DMS53 treated with DMSO at 0.1 percent for 48 hours (cell line): ENCODE measurements around the gene TWNK.
"Not testable (repeated sequence)": the region's sequence is repeated elsewhere in the genome, so short reads cannot be mapped to it uniquely, and the experiment has no call there.

ENCODE experiments used
- DNase-seq: peaks from one replicate; lab custom pipeline; 2025; ENCODE audit not compliant: unreplicated experiment; lab: John Stamatoyannopoulos, UW

Gene TWNK

DNA sequence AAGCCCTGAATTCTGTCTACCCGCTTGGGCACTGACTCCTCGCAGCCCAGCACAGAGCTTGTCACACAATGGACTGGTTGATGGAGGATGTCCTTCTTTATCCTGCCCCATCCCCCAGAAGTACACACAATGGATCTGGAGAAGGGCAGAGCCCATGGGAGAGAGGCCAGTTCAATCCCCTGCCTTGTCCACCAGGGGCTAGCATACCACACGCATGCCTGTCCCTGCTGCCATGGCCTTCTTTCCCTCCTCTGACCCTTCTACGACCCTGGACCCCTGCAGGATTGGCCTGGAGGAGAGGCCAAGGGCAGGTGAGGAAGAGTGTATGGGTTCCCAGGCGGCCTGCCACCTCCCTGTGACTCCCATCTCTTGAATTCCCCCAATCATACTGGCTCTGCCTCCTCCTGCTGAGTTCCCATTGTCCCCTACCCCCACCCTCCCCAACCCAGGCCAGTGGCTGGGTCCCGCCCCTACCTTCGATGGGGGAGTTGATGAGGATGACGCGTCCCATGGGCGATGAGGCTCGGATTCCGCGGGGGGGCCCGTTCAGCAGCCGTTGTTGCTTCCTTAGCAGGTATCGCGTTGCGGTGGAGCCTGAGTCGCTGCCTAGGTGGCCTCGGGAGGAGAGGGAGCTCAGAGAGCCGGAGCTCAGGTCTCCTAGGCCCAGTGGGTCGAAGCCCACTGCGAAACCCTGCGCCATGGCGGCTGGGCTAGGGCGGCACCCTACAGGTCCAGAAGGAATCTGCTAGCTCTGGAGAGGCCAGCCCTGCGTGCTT lies 42.4 kb downstream of the TWNK start:
- DNase-seq: no peak

DNA sequence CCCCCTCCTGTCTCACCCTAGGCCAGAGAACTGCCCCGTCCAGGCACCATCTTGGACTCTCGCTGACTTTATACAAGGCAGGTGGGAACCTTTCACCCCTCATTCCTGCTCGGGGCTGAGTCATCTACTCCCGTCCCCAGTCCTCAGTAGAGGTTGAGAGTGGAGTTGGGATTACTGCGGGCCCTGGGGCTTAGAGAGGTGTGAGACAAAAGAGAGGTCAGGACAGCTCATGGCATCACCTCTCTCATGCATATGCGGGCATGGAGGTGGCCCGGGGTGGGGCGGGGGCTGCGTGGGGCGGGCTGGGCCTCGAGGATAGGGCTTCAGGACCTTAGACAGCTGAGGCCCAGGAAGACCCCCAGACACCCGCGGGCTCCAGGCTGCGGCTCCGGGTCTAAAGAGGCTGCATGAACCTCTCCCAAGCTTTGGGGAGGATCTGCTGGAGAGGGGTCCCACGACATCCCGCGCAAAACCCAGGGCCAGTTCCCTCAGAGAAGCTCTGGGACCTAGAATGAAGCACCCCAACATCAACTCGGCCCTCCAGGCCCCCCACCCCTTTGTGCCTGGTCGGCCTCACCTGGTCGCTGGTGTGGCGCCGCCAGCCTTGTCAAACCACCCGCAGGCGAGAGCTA lies 43.3 kb downstream of the TWNK start:
- no peak for DNase-seq

DNA sequence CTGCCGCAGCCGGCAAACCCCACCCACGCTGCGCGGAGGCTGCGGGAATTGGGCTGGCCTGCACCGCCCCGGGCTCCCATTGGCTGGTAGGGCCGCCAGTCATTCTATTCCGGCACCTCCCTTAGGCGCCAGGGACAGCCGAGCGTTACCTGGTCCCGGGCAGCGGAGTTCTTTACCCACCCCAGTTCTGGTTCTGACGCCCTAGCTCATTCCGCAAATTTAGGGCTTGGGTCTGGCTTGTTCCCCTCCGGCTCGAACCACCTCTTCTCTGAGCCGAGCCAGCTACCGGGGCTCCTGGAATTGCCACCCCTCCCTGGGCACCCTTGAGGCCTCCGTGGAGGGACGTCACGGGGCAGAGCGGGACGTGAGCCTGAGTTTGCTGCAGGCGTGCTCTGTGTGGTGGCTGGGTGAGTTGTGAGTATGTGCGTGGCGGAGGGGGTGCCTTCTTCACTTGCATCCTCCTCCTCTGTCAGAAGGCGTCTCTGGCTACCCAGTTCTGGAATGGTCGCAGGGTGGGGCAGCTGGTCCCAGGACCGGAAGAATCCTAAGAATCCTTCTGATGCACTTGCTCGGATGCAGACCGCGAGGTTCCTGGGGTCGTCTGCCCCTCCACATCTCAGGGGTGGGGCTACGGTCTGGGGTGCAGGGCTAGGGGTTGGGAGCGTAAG lies 43.9 kb downstream of the TWNK start, which contains the start of the genes PDZD7 and SFXN3:
PDZD7 (minus strand) TSS at position 2 of the 668 bp plus-strand sequence. CDS start 910 bp downstream, outside the sequence.
SFXN3 (plus strand) TSS at position 107 of the 668 bp plus-strand sequence. CDS start 3,461 bp downstream, outside the sequence.
- DNase-seq: peak; percentile 82

DNA sequence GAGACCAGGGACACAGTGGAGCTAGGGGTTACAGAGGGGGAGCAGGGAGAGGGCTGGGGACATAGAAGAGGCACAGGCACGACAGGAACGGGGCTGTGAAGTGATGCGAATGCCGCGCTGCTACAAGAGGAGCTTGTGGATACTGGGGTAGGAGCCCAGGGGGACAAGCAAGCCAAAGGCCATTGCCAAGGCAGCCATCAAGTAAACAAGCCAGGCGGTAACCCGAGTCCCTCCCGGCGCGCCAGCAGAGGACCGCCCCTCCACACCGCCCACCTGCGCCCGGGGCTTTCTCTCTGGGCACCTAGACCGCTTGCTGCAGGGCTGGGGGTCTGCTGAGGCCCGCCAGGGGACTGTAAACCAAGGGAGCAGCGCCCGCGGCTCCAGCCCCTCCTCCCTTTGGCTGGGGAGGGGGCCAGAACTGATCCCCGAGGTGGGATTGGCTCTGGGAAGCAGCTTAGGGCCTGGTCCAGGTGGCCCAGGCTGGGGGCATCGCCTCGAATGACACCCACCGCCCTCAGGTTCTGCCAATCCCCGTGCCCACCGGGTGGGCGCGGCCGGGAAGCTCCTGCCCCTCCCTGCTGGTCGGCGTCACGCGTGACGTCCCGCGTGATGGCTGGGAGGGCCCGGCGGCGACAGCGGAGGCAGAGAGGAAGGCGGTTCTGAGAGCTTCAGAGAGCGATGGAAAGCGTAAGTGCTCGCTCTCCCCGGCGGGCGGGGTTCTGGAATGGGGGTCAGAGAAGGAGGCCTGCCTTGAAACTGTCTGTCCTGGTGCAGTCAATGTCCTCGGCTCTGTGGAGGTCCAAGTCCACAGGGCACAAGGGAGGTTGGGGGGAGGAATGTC lies 44.7 kb downstream of the TWNK start:
- peak; percentile 28 for DNase-seq

DNA sequence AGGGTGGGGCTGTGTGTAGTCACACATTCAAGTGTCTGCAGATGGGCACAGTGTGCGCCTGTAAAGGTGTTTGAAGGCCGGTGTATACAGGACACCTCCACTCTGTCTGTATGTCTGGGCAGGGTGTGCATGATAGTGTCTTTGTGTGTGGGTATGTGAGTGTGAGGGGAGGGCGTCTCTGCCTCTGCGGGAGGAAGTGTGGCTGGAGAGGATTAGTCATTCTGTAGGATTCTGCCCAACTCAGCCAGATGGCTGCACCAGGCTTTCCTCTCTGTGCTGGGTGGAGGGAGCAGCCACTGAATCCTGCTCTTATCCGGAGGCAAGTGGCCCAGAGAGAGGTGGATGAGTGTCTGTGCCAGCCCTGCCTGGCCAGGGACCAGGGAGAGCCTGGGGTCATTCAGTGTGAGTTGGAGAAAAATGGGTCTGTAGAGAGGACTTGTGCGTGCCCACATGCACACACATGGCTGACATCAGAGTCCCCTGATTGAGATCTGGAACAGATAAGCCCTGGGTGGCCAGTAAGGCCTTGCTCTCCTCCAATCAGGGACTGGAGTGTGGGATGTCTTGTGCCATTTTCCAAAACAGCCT lies 45.4 kb downstream of the TWNK start:
- DNase-seq: peak; percentile 59

DNA sequence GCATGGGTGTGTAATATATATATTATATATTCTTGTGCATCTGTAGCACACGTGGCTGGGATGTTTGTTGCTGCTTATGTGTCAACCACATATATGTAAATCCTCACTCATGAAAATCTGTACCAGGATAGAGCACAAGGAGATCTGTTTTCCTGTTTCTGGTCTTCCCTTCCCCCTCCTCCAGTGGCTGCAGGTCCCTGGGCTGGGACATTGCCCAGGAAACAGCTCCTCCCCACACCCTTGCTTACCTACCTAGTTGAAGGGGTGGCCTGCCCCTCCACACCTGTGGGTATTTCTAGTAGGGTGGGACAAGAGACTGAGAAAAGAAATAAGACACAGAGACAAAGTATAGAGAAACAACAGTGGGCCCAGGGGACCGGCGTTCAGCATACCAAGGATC lies 45.9 kb downstream of the TWNK start:
- DNase-seq: no peak

DNA sequence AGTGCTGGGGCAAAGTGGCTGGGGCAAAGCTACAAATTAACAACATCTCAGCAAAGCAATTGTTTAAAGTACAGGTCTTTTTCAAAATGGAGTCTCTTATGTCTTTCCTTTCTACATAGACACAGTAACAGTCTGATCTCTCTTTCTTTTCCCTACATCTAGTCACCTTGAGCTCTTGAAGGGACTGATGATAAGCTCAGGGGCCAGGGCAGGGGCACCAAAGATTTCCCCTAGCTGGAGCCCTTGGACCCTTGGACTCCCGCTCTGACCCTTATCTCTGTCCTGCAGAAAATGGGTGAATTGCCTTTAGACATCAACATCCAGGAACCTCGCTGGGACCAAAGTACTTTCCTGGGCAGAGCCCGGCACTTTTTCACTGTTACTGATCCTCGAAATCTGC lies 47.1 kb downstream of the TWNK start:
- not testable (repeated sequence) for DNase-seq

DNA sequence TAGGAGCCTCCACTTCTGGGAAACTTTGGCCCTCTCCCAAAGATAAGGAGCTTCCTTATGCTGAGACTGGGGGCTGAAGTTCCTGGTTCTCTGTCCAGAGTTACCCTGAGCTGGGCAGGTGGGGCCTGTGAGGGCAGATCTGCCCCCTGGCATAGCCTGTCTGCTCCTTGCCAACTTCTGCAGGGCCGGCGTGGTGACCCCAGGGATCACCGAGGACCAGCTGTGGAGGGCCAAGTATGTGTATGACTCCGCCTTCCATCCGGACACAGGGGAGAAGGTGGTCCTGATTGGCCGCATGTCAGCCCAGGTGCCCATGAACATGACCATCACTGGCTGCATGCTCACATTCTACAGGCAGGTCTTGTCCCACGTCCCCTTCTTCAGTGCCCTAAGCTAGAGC lies 48.0 kb downstream of the TWNK start:
- no peak for DNase-seq

DNA sequence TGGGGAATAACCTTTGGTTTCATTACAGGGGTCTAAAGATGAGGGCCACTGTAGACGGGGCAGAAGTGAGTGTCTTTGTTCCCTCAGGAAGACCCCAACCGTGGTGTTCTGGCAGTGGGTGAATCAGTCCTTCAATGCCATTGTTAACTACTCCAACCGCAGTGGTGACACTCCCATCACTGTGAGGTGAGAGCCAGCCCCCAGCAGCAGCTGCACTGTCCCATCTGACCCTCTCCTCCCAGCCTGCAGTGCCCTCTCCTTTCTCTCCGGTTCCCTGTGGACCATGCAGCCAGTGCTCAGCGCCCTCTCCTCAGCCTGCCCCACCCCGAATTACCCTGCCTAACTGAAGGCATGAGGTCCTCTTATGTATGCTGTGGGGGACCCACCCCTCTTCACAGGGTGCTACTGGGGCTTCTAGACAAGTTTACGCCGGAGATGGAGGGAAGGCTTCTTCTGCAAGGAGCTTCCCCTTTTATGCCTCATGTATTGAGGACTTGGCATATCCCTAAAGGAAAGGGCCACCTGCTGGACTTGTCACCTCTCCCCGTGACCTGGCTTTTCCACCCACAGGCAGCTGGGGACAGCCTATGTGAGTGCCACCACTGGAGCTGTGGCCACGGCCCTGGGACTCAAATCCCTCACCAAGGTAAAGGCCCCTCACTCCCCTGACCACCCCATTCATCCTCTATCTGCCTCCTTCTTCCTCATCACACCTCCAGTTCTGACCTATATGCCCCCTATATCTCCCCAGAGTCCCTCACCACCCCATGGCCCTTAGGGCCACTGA lies 48.8 kb downstream of the TWNK start:
- no peak for DNase-seq

DNA sequence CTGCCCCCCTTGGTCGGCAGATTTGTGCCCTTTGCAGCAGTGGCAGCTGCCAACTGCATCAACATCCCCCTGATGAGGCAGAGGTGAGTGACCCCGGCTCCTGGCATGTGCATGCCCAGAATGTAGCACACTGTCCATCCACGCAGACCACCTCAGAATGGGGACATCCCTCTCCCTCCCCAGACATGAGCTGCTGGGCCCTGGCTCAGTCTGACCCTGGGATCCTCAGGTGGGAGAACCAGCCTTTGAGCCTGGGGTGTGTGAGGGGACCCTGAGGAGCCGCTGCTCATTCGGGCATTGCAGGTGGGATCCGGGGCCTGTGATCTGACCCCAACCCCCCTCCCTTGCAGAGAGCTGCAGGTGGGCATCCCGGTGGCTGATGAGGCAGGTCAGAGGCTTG lies 49.4 kb downstream of the TWNK start:
- DNase-seq: no peak

DNA sequence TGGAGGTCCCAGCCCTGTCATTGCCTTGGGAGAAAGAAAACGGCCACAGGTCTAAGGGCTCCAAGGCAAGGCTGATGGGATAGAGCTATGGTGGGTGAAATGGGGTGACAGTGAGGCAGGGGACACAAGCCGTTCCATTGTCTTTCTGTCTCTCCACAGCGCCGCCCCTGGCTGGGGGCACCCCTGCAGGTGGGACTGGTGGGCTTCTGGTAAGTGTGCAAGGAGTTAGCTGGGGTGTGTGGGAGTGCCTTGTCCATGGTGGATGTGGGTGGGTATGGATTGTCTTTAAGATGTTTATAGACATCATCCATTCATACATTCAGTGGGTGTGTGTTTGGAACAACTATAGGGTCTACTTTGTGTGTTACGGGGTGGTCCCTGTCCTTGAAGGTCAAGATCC lies 51.1 kb downstream of the TWNK start:
- DNase-seq: no peak

DNA sequence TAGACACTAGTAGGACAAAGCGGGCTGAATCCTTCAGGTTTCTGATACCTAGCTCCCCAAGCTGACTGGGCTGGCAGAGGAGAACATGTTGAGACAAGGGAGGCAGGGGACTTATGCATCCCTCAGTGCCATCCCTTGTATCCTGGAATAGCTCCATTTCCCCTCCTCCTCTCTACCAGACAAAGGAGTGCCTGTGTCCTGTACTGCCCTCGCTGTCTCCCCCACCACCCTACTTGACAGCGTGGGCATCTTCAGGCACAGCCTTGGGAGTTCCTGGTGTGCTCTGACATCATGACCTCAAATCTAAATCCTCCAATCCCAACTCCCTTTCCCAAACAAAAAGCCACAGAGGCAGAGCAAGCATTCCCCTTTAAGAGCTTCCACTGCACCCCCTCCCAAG lies 52.7 kb downstream of the TWNK start:
- no peak for DNase-seq

DNA sequence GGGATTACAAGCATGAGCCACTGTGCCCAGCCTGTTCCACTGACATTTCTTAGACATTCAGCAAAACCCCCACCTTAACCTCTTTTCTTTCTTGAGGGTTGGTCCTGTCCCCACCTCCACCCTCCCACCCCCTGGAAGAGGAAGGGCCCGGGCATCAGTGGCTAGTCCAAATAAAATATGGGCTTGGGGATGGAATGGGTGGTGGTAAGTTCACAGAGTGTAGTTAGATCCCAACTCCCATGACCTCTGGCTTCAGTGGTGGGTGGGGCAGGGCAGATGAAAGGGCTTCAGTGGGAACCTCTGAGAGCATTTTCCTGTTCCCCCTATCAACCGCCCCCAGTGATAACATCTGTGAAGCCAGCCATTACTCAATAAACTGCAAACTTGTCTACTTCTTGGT lies 53.5 kb downstream of the TWNK start:
- no peak for DNase-seq

DNA sequence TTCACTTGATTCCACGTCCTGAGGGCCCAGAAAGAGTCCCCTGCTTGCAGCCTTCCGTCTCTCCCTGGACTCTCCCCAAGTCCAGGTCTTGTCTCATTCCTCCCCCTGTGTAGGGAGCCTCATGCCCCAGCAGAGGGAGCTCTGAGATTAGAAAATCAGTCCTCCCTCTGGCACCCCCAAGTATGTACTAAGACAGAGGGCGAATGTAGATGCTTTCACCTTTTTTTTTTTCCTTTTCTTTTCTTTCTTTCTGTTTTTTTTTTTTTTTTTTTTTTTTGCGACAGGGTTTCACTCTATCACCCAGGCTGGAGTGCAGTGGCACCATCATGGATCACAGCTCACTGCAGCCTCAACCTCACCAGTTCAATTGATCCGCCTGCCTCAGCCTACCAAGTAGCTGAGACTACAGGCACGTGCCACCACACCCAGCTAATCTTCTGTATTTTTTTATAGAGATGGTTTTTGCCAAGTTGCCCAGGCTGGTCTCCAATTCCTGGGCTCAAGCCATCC lies 54.0 kb downstream of the TWNK start:
- peak; percentile 57 for DNase-seq

DNA sequence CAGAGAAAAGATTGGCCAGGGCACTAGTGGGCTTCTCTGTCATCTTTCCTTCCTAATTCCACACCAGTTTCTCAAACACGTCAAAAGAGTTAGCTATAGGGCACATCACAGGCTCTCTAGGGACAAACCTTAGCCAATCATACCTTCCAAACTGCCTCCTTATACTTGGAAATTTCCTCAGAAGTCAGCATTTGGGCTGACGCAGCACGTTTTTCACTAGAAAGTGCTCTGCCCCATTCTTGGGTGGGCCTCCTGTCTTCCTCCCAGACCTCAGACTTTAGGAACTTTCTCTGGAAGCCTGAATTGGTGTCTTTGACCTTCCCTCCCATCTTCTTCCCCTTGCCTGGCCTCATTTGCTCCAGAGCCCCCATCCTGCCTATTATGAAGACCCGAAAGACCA lies 54.8 kb downstream of the TWNK start:
- no peak for DNase-seq

DNA sequence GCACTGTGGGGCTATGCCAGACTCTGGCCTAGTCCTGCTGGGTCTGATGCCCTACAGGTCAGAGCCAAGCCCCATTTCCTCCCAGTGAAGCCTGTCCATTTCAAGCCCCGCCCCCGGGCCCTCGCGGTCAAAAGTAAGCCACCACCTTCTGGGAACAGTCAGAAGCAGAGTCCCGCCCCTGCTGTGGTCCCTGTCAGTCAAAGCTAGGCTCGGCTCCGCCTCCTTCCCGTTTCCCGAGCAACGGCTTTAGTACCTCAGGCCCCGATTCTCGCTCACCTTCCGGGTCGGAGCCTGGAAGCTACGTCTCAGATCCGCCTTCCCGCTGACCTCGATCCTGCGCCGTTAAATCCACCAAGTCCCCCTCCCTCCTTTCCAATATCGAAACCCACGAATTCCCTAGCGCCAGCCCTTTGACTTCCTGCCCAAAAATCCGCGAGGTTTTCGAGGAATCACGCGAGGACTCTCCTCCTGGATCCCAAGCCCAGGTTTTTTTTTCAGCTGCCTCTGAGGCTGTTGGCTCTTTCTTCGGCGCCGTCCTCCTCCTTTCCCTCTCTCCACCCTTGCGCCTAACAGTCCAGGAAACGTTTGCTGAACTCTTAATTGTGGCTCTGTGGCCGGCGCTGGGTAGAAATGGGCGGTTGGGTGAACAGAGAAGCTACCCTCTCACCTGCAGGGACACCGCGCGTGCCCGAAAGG lies 55.5 kb downstream of the TWNK start:
- peak; percentile 97 for DNase-seq

DNA sequence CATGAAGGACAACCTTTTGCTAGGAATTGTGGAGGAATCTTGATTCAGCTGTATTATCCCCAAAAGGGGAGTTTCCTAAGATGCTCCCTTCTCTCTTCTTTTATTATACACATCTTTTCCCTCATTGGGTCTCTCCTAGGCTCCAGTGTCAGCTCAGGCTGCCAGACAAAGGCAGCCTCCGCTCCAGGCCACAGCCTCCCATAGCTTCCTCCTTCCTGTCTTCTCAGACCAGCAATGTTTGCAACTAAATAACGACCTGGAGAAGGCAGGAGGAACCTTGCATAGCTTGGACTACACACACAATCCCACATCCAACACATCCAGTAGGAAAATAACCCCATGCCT lies 56.0 kb downstream of the TWNK start:
- DNase-seq: no peak
